Breast epithelium (tissue), 3 donors: ENCODE data around the gene ABCG5.

Source experiments
- POLR2AphosphoS5 ChIP-seq, 3 donors: sonication (generic); formaldehyde crosslinking; IDR thresholded peaks; one replicate each; pipeline ENCODE4 v1.6.1; 2017; ENCODE audit warnings: antibody characterized with exemption in 3 of 3
- TF ChIP-seq, protein P1 (sequence below), 3 donors: fragments of 450-650 bp; IDR thresholded peaks; one replicate each; pipeline ENCODE4 v1.5.1; 2016 to 2017; ENCODE audit warnings: antibody characterized with exemption in 3 of 3, mild to moderate bottlenecking in 3 of 3, moderate library complexity in 3 of 3

DNA sequence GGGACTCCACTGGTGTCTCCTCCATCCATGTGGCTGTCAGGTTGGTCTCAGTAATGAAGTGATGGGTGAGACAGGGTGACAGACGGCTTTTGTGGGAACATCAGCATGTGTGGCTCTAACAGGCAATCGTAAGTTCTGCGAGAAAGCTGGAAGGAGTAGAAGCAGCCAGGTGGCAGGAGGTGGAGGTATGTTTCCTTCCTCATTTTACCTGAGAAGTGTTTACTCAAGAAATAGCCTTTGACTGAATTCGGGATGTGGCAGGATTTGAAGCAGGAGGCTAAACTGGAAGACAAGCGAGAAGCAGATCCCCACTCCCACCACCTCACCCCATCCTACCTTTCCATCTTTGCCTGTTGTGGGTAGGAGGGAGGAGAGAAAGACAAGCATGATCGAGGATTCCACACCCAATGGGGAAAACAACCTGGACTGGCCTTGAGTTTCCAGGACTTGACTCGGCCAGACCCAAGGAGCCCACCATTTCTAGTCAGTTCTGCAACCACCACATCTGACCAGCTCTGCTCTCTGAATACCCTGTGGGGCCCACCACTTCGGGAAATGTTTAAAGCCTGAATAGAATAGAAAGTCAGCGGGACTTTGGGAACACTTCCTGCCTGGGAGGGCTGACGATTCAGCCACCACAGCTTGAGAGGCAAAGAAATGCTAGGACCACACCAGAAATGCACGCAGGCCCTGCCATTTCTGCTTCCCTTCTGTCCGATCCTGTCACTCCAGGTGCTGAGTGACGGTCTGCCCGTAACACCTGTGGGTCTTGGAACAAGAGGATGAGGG is 1.3 kb upstream of the ABCG5 start:
- no peak for TF ChIP-seq POLR2AphosphoS5 (IDR thresholded peaks at IDR 0.05)
- TF ChIP-seq, protein P1, sequence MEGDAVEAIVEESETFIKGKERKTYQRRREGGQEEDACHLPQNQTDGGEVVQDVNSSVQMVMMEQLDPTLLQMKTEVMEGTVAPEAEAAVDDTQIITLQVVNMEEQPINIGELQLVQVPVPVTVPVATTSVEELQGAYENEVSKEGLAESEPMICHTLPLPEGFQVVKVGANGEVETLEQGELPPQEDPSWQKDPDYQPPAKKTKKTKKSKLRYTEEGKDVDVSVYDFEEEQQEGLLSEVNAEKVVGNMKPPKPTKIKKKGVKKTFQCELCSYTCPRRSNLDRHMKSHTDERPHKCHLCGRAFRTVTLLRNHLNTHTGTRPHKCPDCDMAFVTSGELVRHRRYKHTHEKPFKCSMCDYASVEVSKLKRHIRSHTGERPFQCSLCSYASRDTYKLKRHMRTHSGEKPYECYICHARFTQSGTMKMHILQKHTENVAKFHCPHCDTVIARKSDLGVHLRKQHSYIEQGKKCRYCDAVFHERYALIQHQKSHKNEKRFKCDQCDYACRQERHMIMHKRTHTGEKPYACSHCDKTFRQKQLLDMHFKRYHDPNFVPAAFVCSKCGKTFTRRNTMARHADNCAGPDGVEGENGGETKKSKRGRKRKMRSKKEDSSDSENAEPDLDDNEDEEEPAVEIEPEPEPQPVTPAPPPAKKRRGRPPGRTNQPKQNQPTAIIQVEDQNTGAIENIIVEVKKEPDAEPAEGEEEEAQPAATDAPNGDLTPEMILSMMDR (IDR thresholded peaks at IDR 0.05), result no peak
